Upper lobe of left lung (tissue), 6 donors: ENCODE data around the gene CIB4. TPM values are rescaled to one million over a fixed set of nuclear protein-coding genes. Genes with fewer than 3 reads are reported as not detected.

Experiments
- ATAC-seq, 2 donors: fragments of 200-7000 bp; cut with Tn5 transposase; one replicate each; pipeline ENCODE4 v1.9.1; 2022; ENCODE audit warnings: mild to moderate bottlenecking in 2 of 2, moderate library complexity in 2 of 2; ENCODE audit not compliant: low FRiP score in 2 of 2
- DNase-seq, 2 donors: peaks; one replicate each; pipeline ENCODE4 v3.0.0-alpha.2; 2019 to 2020
- H3K27ac ChIP-seq, 4 donors: fragments of 200-600 bp; sonication (generic); one replicate each; pipeline ENCODE4 v1.5.1; 2016 to 2019
- H3K27me3 ChIP-seq, 4 donors: fragments of 200-600 bp; sonication (generic); one replicate each; pipeline ENCODE4 v1.5.1; 2017 to 2019
- H3K36me3 ChIP-seq, 4 donors: fragments of 200-600 bp; sonication (generic); one replicate each; pipeline ENCODE4 v1.5.1; 2016 to 2019
- H3K4me1 ChIP-seq, 4 donors: fragments of 200-600 bp; sonication (generic); one replicate each; pipeline ENCODE4 v1.5.1; 2018 to 2019
- H3K4me3 ChIP-seq, 4 donors: fragments of 200-600 bp; sonication (generic); one replicate each; pipeline ENCODE4 v1.5.1; 2017 to 2019; ENCODE audit warnings: mild to moderate bottlenecking in 2 of 4, moderate library complexity in 1 of 4
- H3K9me3 ChIP-seq, 4 donors: fragments of 200-600 bp; sonication (generic); one replicate each; pipeline ENCODE4 v1.5.1; 2018 to 2019
- CTCF ChIP-seq, 6 experiments: fragments of 450-650 bp in 4 of 6; fragments of 200-600 bp in 2 of 6; sonication (generic) in 2 of 6; IDR thresholded peaks; one replicate each; pipeline ENCODE4 v1.5.1; 2016 to 2019; ENCODE audit warnings: antibody characterized with exemption in 6 of 6
- EP300 ChIP-seq, 4 donors: sonication (generic); formaldehyde crosslinking; IDR thresholded peaks; one replicate each; pipeline ENCODE4 v1.5.1; 2017; ENCODE audit warnings: antibody characterized with exemption in 4 of 4, control low read depth in 2 of 4
- POLR2A ChIP-seq, 4 donors: fragments of 450-650 bp; IDR thresholded peaks; one replicate each; pipeline ENCODE4 v1.5.1; 2016 to 2017; ENCODE audit warnings: antibody characterized with exemption in 4 of 4, mild to moderate bottlenecking in 2 of 4
- POLR2AphosphoS5 ChIP-seq, 2 donors: sonication (generic); formaldehyde crosslinking; IDR thresholded peaks; one replicate each; pipeline ENCODE4 v1.5.1; 2017; ENCODE audit warnings: antibody characterized with exemption in 2 of 2
- WGBS, 2 donors: methylation state at CpG; one replicate each; pipeline ENCODE4 v1.1.5; 2017 to 2018; 5-methylcytosine and 5-hydroxymethylcytosine counted together
- total RNA-seq, 6 donors: library from RNA; depleted of rRNA in 4 of 6; stranded (reverse); fragments of >200 nt in 4 of 6; gene quantifications; one replicate each; pipeline versions ENCODE4 v1.1.0 to v1.2.1, GENCODE V29; 2016 to 2021
- donor health status: DM: no; HTN: no; CAD: no; lungs with moderate emphysema.
- donor health status: DM: no; HTN: yes; CAD: no; lungs with severe emphysema.

CIB4 gene
- total RNA-seq, 6 donors from 2014 or later = not detected

GRCh38 chr2:26629346-26629630 is 11.9 kb downstream of the CIB4 start:
- Histone ChIP-seq H3K27ac (no peak overlapping the region), H3K9me3 (no peaks in the 10 kb centered on the region), H3K4me1 (peaks cover 0 to under 1% (median 0%) of the 10 kb centered on the region in 4 donors), H3K36me3 (no peaks in the 10 kb centered on the region), H3K4me3 (no peak overlapping the region), H3K27me3 (no peaks in the 10 kb centered on the region)
- DNase-seq = no peak
- ATAC-seq = no peak
- no peak for TF ChIP-seq EP300 (IDR thresholded peaks at IDR 0.05)
- 87 to 91% methylated on average over 5 of the region's 5 CpGs for WGBS, 2 donors

GRCh38 chr2:26628561-26629345 is 12.4 kb downstream of the CIB4 start:
- H3K27ac ChIP-seq = no peak overlapping the region
- no peak overlapping the region for H3K4me3 ChIP-seq
- H3K4me1 ChIP-seq = peaks cover 0 to 4% (median under 1%) of the 10 kb centered on the region in 4 donors
- no peaks in the 10 kb centered on the region for H3K27me3 ChIP-seq
- 87 to 96% methylated on average over 8 of the region's 9 CpGs for WGBS, 2 donors
- H3K9me3 ChIP-seq = no peaks in the 10 kb centered on the region
- H3K36me3 ChIP-seq = no peaks in the 10 kb centered on the region
- DNase-seq = peak in 1 of 2 donors; percentile 34
- no peak for ATAC-seq
- TF ChIP-seq EP300 (IDR thresholded peaks at IDR 0.05) = no peak
- TF ChIP-seq POLR2A (IDR thresholded peaks at IDR 0.05) = no peak
- no peak for TF ChIP-seq CTCF (IDR thresholded peaks at IDR 0.05)
- TF ChIP-seq POLR2AphosphoS5 (IDR thresholded peaks at IDR 0.05) = no peak

GRCh38 chr2:26627350-26628105 is 13.6 kb downstream of the CIB4 start:
- Histone ChIP-seq H3K27ac (no peak overlapping the region), H3K4me3 (no peak overlapping the region), H3K27me3 (no peaks in the 10 kb centered on the region), H3K36me3 (no peaks in the 10 kb centered on the region), H3K9me3 (no peaks in the 10 kb centered on the region), H3K4me1 (peaks cover 0 to 6% (median 3%) of the 10 kb centered on the region in 4 donors)
- DNase-seq = no peak
- 80 to 85% methylated on average over 8 to 10 of the region's 10 CpGs for WGBS, 2 donors
- ATAC-seq = no peak
- TF ChIP-seq CTCF (IDR thresholded peaks at IDR 0.05) = no peak
- no peak for TF ChIP-seq POLR2AphosphoS5 (IDR thresholded peaks at IDR 0.05)
- TF ChIP-seq POLR2A (IDR thresholded peaks at IDR 0.05) = no peak
- TF ChIP-seq EP300 (IDR thresholded peaks at IDR 0.05) = no peak

GRCh38 chr2:26626606-26627005 is 14.6 kb downstream of the CIB4 start:
- no peak overlapping the region for H3K4me3 ChIP-seq
- H3K27ac ChIP-seq = no peak overlapping the region
- 89 to 95% methylated on average over 3 of the region's 3 CpGs for WGBS, 2 donors
- H3K4me1 ChIP-seq = peaks cover 0 to 6% (median 3%) of the 10 kb centered on the region in 4 donors
- ATAC-seq (no peak), DNase-seq (no peak)
- no peaks in the 10 kb centered on the region for H3K27me3 ChIP-seq
- TF ChIP-seq CTCF (IDR thresholded peaks at IDR 0.05) (no peak), POLR2AphosphoS5 (IDR thresholded peaks at IDR 0.05) (no peak), EP300 (IDR thresholded peaks at IDR 0.05) (no peak), POLR2A (IDR thresholded peaks at IDR 0.05) (no peak)
- H3K36me3 ChIP-seq = no peaks in the 10 kb centered on the region
- H3K9me3 ChIP-seq = no peaks in the 10 kb centered on the region

GRCh38 chr2:26623541-26624495 is 17.3 kb downstream of the CIB4 start:
- peak in 2 of 4 donors; percentile 1 for TF ChIP-seq EP300 (IDR thresholded peaks at IDR 0.05)
- TF ChIP-seq POLR2A (IDR thresholded peaks at IDR 0.05) = no peak
- TF ChIP-seq CTCF (IDR thresholded peaks at IDR 0.05) = no peak
- TF ChIP-seq POLR2AphosphoS5 (IDR thresholded peaks at IDR 0.05) = peak in 1 of 2 donors; percentile 16
- H3K36me3 ChIP-seq = no peaks in the 10 kb centered on the region
- H3K4me3 ChIP-seq = no peak overlapping the region
- WGBS, 2 donors = 66% methylated on average over 15 to 19 of the region's 19 CpGs
- no peaks in the 10 kb centered on the region for H3K9me3 ChIP-seq
- H3K27me3 ChIP-seq = no peaks in the 10 kb centered on the region
- H3K27ac ChIP-seq = peak overlapping the region; percentile 13 to 79 (median 38)
- DNase-seq (peak in 1 of 2 donors; percentile 27), ATAC-seq (peak in 1 of 2 donors; percentile 21)
- H3K4me1 ChIP-seq = peaks cover 0 to 6% (median 3%) of the 10 kb centered on the region in 4 donors
